HG03196 (cell line): ENCODE data around the gene MID1IP1.
A peak's percentile ranks its signal among the peaks of the same experiment; 100 is the strongest.

Source experiments
- ATAC-seq: cut with Tn5 transposase; IDR thresholded peaks from one replicate; pipeline ENCODE4 v1.9.1; 2021; ENCODE audit not compliant: unreplicated experiment

Gene MID1IP1, protein sequence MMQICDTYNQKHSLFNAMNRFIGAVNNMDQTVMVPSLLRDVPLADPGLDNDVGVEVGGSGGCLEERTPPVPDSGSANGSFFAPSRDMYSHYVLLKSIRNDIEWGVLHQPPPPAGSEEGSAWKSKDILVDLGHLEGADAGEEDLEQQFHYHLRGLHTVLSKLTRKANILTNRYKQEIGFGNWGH

DNA sequence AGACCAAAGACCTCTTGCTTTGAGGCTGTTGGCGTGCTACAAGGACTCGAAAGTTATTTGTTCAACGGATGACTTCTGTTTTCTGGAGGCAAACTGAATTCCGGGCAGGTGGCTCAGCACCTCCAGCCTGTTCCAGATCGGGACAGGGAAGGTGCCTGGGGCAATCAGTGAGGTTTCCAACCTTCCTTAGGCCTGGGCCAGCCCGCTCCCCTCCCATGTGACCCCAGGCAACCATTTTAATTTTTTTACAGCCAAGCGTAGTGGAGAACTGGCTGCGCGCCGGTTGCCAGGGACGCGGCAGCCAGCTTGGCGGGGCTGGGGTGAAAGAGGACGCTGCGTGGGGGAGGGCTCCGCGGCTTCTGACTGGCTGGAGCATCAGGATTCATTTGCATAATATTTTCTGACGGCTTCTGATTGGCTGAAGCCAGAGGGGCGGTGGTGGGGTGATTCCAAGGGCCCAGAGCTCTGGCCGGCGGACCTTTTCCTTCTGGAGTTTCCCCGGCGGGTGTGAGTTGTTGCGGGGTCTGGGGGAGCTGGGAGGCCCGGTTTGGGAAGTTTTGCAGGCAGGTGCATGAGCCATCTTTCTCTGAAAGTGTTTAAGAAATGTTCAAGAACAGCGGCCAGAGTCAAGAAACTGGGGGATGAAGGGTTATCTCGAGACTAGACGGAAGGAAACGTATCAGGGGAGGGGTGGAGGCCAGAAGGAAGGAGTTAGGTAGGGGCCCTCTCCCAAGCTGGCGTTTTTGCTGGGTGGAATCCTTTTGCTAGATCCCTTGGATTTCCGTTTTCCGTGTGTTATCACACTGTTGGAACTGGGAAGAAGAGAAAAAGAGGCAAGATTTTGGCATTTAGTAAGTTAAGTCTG lies at the start of gene MID1IP1:
Gene MID1IP1 (plus strand): TSS at position 479 of the 865 bp plus-strand sequence. CDS start 3,488 bp downstream, outside the sequence.
- no peak for ATAC-seq

DNA sequence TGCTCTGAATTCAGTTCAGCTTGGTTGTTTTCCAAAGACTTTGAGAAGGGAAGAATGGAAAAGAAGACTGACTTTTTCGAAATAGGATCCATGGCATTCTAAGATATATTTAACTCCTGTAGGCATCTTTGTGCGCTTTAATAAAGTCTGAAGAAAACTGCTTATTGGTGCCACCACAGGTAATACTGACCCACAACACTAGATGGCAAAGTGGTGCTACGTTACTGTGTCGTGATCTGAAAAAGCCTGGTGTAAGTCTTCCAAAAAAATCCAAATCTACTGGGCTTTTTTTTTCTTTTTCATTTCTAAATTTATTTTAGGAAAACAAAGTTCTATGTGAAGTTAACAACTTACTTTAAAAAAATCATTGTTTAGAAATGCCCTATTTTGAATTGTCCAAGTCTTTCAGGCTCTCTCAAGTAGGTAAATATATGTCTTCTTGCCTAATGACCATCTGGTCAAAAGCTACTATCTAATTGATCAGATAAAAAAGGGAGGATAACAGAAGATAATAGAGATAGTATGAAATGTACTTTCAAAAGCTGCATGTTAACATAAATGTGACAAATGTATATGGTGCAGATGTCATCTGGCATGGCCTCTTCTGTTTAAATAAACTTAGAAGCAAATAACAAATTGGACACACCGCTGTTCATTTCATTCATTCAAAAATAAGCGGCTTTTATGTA lies 47.0 kb upstream of the MID1IP1 start:
- no peak for ATAC-seq

DNA sequence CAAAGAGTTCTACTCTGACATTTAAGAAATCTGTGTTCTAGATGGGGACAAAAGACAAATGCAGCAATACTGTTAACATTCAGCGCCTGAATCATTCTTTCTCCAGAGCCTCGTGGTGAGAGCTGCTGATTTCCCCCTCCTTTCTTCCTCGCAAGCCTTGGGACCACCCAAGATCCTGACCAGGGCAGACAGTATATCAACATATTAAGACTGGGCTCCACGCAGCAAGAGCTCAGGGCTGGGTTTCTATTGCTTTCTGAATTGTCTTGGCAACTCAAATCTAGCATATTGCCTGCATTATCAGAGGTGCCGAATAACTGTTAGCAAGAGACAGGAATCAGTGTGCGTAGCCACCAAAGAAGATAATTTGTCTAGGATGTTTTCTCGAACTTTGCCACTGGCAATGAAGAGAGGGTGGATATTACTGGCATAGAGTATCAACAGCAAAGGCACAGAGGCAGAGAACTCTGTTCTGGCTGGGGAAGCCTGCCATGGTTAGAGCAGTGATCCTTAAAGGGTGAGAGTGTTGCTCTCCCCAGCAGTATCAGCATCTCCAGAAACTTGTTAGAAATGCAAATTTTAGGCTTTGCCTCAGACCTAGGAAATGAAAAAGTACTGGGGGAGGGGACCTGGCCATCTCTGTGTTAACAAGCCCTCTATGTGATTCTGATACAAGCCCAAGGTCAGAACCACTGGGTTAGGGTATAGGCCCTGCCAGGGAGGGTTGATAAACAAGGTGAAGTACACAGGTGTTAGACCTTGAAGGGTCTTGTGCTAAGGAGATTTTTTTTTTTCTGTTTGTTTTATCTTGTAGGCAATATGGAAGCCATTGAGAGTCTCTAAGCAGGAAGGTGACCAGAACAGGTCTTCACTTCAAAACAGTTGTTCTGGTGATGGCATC lies 46.2 kb upstream of the MID1IP1 start:
- ATAC-seq: no peak

DNA sequence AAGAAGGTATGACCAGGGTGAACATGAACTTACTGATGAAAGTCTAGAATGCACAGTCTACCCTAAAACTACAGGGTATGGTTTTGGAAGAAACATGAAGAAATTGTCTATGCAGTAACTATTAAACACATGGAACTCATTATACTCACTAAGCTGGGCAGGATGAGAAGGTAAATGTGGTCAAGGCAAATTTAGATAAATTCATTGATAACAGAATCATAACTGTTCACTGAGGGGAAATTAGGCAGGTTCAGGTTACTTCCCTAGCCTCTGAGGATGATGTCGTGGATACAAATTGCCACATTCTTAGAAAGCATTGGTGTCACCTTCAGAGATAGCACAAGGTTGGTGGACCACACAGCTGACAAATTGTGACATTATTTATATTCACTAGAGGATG lies 40.4 kb upstream of the MID1IP1 start:
- no peak for ATAC-seq

DNA sequence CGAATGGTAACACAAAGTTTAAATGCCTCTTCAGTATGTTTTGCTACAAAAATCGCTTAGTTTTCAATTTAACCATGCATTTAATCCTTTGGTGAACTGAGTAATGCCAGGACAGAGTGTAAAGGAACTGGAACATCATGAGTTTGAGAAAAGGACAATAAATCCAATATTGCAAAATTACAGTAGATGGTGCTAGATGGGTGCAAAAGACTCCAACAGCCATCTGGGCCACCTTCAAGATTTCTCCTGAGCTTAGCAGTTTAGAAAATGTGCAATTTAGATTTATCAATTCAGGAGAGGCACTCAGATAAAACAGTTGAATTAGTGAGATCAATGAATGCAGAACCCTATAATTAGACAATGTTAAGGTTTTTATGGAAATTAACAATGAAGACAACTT lies 33.2 kb upstream of the MID1IP1 start:
- no peak for ATAC-seq

DNA sequence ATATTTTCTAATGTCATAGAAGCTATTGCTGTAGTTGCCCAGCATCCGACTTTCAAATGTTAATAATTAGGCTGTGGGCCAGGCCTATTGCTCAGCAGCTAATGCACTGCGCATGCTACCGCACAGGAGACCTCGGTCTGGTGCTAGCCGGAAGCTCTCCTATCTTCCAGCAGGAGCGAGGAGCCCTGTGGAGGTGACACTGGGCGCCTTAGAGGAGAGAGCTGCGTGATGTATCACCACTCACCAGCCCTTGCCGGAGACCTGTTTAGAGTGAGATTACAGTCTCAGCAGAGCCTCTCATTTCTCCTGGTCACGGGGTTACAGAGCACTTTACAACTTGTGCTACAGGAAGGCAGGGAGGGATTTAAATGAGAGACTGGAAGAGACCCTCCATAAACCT lies 31.1 kb upstream of the MID1IP1 start:
- no peak for ATAC-seq

DNA sequence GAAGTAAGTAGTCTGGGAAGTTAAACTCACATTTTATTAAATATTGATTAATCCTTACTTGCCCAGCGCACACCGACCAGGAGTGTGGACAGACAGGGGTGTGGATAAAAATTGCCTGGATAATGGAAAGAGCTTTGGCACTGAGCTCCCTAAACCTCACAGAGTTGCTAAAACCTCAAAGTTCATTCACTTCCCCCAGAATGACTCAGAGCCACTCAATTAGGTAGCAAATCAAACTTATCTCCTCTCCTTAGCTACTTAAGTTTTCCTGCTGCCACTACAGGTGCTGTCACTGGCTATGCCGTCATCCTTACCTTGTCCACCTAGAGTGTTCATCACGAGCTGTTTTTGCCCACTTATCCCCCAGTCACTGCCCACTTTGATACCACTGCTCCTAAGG lies 27.0 kb upstream of the MID1IP1 start:
- no peak for ATAC-seq

DNA sequence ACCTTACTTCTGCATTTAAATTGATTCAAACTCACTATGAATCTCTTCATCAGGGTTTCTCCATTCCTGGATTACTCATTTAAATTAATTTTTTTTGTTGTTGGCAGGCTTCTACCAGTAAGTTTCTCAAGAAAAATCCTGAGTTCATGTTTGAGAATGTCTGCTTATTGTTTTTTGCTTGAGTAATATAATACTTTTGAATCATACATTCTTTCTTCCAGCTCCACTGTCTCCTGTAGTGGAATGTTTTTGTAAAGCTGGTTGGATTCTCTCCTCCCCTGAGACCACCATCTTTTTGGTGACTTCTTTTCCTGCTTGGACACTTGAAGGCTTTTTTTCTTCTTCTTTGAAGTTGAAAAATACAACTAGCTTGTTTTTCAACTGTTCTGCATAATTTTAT lies 4.3 kb upstream of the MID1IP1 start:
- ATAC-seq: no peak

DNA sequence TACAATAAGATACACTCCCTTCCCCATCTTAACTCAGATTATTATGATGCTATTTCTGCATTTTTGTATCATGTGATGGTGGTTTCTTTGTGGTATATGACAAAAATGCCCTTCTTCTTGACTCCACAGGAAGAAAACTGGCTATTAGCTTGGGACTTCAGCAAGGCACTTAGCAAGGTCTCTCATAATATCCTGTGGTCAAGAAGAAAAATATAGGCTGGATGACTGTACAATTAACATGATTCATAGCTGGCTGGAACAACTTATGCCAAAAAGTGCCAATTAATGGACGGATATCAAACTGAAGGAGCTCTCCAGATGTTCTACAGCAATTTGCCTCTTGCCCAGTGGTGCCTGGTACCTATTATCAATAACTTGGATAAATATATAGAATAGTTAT lies 2.3 kb upstream of the MID1IP1 start:
- ATAC-seq: no peak

DNA sequence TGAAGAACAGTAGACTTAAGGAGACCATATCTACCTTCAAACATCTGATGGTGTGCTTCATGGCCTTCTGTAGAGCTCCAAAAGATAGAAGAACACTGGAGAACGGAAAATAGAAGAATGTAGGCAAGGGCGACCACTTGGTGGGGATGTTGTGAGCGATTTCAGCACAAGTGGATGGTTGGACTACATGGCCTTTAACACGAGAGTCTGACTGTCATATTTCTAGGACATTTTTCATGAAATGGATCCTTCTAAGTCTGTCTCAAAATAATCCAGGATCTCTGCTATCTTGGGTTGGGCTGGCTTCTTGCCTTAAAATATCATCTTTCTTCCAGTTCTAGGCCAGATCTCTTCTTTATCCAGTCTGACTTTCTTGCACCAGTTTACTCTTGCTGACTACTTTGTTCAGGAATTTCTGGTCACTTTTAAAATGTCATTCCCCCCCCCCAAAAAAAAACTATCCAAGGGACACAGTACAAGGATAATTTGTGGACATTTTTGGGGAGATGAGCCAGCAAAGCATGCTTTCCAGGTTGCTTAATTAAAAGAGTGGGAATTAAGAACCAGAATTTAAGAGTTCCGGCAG lies 1.2 kb upstream of the MID1IP1 start:
- no peak for ATAC-seq

DNA sequence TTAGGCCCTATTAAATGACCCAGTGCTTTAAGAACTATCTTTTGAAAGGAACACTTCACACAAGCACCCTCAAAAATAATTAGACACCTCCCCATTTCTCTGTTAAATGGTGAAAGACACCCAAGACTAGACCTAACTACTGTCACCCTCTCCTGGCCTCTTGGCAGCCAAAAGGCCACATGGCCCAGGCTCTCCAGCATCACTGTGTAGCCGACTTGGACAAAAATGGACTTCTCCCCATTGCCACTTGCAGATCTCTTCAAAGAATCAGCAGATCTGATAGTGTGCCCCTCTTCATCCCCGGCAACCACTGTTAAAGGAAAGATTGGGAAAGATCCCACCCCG lies 2.0 kb downstream of the MID1IP1 start:
- no peak for ATAC-seq

DNA sequence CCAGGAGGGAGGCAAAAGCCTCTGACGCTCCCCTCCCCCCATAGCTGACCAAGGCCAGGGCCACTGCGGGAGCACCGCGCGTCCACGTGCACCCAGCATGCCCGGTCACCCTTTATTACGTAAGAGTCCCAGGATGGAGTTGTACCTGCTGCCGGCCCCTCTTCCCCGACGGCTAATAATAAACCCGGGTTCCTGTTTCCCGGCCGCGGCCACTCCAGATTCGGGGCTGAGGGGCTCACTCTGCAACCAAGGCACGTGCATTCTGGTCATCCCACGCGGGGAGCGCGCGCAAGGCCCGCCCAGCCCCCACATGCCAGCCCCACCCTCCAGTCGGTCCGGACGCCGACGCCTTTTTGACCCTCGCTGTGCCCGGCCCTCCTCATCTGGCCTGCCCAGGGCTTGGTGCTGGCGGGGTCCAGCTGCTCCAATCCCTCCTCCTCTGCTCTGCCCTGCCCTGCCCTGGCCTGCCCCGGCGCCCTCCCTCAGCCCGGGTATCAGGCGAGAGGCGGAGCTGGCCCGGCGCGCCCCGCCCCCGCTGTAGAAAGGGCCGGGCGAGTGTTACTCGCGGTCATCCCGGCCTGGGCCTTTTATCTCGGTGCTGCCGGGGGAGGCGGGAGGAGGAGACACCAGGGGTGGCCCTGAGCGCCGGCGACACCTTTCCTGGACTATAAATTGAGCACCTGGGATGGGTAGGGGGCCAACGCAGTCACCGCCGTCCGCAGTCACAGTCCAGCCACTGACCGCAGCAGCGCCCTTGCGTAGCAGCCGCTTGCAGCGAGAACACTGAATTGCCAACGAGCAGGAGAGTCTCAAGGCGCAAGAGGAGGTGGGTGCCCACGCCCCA lies 2.6 kb downstream of the MID1IP1 start:
- ATAC-seq: peak; percentile 70

DNA sequence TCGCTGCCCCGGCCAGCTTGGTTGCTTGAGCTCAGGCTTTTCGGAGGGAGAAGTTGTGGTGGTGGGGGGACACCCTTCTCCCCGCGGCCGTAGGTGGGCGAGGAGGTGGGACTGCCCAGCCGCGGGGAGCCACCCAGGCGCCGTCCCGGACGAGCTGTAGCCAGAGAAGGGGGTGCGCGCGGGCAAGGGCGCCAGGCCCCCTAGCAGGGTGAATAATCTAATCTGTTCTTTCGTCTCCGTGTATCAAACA lies 3.1 kb downstream of the MID1IP1 start:
- ATAC-seq: no peak

DNA sequence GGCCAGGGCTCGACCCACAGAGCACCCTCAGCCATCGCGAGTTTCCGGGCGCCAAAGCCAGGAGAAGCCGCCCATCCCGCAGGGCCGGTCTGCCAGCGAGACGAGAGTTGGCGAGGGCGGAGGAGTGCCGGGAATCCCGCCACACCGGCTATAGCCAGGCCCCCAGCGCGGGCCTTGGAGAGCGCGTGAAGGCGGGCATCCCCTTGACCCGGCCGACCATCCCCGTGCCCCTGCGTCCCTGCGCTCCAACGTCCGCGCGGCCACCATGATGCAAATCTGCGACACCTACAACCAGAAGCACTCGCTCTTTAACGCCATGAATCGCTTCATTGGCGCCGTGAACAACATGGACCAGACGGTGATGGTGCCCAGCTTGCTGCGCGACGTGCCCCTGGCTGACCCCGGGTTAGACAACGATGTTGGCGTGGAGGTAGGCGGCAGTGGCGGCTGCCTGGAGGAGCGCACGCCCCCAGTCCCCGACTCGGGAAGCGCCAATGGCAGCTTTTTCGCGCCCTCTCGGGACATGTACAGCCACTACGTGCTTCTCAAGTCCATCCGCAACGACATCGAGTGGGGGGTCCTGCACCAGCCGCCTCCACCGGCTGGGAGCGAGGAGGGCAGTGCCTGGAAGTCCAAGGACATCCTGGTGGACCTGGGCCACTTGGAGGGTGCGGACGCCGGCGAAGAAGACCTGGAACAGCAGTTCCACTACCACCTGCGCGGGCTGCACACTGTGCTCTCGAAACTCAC lies 3.6 kb downstream of the MID1IP1 start:
- no peak for ATAC-seq

DNA sequence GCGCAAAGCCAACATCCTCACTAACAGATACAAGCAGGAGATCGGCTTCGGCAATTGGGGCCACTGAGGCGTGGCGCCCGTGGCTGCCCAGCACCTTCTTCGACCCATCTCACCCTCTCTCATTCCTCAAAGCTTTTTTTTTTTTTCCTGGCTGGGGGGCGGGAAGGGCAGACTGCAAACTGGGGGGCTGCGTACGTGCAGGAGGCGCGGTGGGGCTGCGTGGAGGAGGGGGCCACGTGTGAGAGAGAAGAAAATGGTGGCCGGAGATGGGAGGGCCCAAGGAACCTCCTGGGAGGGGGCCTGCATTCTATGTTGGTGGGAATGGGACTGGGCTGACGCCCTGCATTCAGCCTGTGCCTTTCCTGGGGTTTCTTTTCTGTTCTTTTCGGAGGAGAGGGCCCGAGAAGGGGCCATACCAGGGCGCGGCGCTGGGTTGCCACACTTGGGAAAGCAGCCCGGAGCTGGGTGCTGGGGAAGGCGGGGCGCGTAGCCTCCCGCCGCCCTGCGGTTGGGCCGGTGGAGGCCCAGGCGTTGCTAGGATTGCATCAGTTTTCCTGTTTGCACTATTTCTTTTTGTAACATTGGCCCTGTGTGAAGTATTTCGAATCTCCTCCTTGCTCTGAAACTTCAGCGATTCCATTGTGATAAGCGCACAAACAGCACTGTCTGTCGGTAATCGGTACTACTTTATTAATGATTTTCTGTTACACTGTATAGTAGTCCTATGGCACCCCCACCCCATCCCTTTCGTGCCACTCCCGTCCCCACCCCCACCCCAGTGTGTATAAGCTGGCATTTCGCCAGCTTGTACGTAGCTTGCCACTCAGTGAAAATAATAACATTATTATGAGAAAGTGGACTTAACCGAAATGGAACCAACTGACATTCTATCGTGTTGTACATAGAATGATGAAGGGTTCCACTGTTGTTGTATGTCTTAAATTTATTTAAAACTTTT lies 4.5 kb downstream of the MID1IP1 start:
- peak; percentile 27 for ATAC-seq

DNA sequence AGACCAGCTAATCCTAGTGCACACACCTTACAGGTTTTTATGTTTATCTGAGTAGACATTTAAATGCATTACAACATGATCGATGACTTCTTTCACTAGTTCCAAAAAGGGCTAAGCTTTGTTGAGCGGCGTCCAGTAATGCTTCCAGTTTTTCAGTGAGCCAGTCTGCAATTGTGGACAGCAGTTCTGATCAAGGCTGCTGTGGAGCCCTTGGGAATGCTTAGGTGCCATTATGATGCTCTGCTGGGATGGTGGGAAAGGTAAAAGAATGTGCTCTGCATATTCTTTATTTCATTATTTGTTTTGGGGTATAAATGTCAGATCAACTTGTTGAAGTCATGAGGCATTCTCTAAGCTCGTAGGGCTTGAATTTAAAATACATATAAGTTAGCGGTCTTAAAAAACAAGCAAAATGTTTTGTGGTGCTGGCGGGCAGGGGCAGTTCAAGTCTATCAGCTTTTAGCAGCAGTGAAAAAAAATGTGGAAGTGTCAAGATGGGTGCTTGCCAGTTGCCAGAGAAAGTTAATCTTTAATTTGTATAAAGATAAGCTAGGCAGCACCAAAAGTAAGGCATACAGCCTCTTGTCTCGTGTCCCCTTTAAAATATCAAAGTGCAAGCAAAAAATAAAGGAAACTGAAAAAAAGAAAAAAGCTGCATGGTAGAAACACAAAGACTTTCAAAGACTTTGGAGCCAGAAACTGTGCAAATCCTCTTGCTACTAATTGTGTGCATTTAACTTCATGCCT lies 5.8 kb downstream of the MID1IP1 start:
- ATAC-seq: no peak

DNA sequence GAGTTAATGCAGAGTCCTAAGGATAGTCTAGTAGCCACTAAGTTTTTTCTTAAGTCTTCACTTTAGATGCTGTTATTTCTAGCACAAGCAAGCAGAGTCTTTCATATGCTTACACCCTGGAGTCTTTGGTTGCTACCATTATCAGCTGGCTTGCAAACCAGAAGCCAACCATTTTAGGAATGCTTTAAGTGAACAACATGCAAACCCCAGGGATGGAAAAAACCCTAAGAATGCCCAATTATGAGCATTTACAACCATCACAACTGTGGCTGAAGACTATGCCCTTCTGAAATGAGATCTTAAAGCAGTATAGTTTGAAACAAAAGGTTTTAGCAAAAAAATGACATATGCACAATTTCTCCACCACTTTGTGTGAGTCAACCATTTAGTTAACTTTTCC lies 6.6 kb downstream of the MID1IP1 start:
- ATAC-seq: no peak
